Neural cell (in vitro differentiated cells): Measurements from ENCODE around the gene PLD4. TPM values are rescaled to one million over a fixed set of nuclear protein-coding genes. Genes with fewer than 3 reads are reported as not detected.

Experiments used
- H2AFZ ChIP-seq: fragments of 200-600, 300-800 bp; sonication (generic), shearing (Covaris generic); 2 replicates; pipeline ENCODE4 v1.6.0; 2014; ENCODE audit warnings: low read depth, mild to moderate bottlenecking, antibody characterized with exemption, low read length, moderate library complexity
- H3F3A ChIP-seq: fragments of 200-600 bp; shearing (Covaris generic); 2 replicates; pipeline ENCODE4 v1.6.1; 2016; ENCODE audit warnings: mild to moderate bottlenecking, moderate library complexity, mixed read lengths, antibody characterized with exemption, low read length; ENCODE audit not compliant: insufficient read depth, poor library complexity, severe bottlenecking
- H3K27ac ChIP-seq: fragments of 200-600, 300-800 bp; sonication (generic), shearing (Covaris generic); 2 replicates; pipeline ENCODE4 v1.5.1; 2014; ENCODE audit warnings: mild to moderate bottlenecking, low read length, moderate library complexity
- H3K27me3 ChIP-seq: fragments of 300-800, 200-600 bp; sonication (generic), shearing (Covaris generic); 2 replicates; pipeline ENCODE4 v1.6.0; 2014; ENCODE audit warnings: mild to moderate bottlenecking, low read depth, low read length, moderate library complexity; ENCODE audit not compliant: insufficient read depth
- H3K36me3 ChIP-seq: fragments of 300-800, 200-600 bp; sonication (generic), shearing (Covaris generic); 2 replicates; pipeline ENCODE4 v1.5.1; 2014; ENCODE audit warnings: mild to moderate bottlenecking, antibody characterized with exemption, low read length, moderate library complexity; ENCODE audit not compliant: insufficient read depth
- H3K4me2 ChIP-seq: fragments of 300-800, 200-600 bp; sonication (generic), shearing (Covaris generic); 2 replicates; pipeline ENCODE4 v1.6.0; 2014; ENCODE audit warnings: mild to moderate bottlenecking, low read length
- H3K4me3 ChIP-seq: fragments of 300-800, 200-600 bp; sonication (generic), shearing (Covaris generic); 2 replicates; pipeline ENCODE4 v1.5.1; 2014; ENCODE audit warnings: mild to moderate bottlenecking, low read length, moderate library complexity
- H3K79me2 ChIP-seq: fragments of 200-600 bp; shearing (Covaris generic); replicated peaks from 2 replicates; pipeline ENCODE4 v1.6.0; 2014; ENCODE audit warnings: mild to moderate bottlenecking, low read length, moderate library complexity; ENCODE audit not compliant: insufficient read depth
- H3K9ac ChIP-seq: fragments of 300-800, 200-600 bp; sonication (generic), shearing (Covaris generic); 2 replicates; pipeline ENCODE4 v1.6.1; 2016; ENCODE audit warnings: mild to moderate bottlenecking, low read length, mixed read lengths
- H3K9me2 ChIP-seq: fragments of 200-600 bp; shearing (Covaris generic); 2 replicates; pipeline ENCODE4 v1.6.1; 2016; ENCODE audit warnings: mild to moderate bottlenecking, low read length, mixed read lengths; ENCODE audit not compliant: insufficient read depth
- H3K9me3 ChIP-seq: fragments of 200-600, 300-800 bp; sonication (generic), shearing (Covaris generic); 2 replicates; pipeline ENCODE4 v1.6.1; 2016; ENCODE audit warnings: mild to moderate bottlenecking, mixed run types, low read length, moderate library complexity, mixed read lengths
- H4K20me1 ChIP-seq: fragments of 200-600 bp; shearing (Covaris generic); 2 replicates; pipeline ENCODE4 v1.6.1; 2016; ENCODE audit warnings: mild to moderate bottlenecking, mixed run types; ENCODE audit not compliant: insufficient read depth
- CTCF ChIP-seq: fragments of 450-650 bp; IDR thresholded peaks from 2 replicates; pipeline ENCODE4 v1.5.1; 2014; ENCODE audit warnings: antibody characterized with exemption, mild to moderate bottlenecking, moderate library complexity; ENCODE audit not compliant: poor library complexity, severe bottlenecking
- EP300 ChIP-seq: fragments of 450-650 bp; conservative IDR thresholded peaks from 2 replicates; pipeline ENCODE4 v1.6.1; 2014; ENCODE audit warnings: antibody characterized with exemption, mild to moderate bottlenecking, moderate library complexity; ENCODE audit not compliant: poor library complexity, severe bottlenecking
- EZH2 ChIP-seq: fragments of 200-600, 300-800 bp; shearing (Covaris generic), sonication (generic); IDR thresholded peaks from 2 replicates; pipeline ENCODE4 v1.6.1; 2014; ENCODE audit warnings: antibody characterized with exemption, low read length, borderline replicate concordance, mild to moderate bottlenecking; ENCODE audit not compliant: insufficient read depth, poor library complexity, severe bottlenecking
- MXI1 ChIP-seq: fragments of 450-650 bp; conservative IDR thresholded peaks from 2 replicates; pipeline ENCODE4 v1.6.1; 2014; ENCODE audit warnings: antibody characterized with exemption, mild to moderate bottlenecking; ENCODE audit not compliant: poor library complexity, severe bottlenecking
- POLR2AphosphoS5 ChIP-seq: IDR thresholded peaks from 2 replicates; pipeline ENCODE4 v1.6.1; 2012
- RAD21 ChIP-seq: fragments of 450-650 bp; conservative IDR thresholded peaks from 2 replicates; pipeline ENCODE4 v1.6.1; 2014; ENCODE audit warnings: antibody characterized with exemption, mild to moderate bottlenecking, moderate library complexity
- REST ChIP-seq: IDR thresholded peaks from 2 replicates; pipeline ENCODE4 v1.6.1; 2012; ENCODE audit warnings: borderline replicate concordance
- SMC3 ChIP-seq: fragments of 450-650 bp; conservative IDR thresholded peaks from 2 replicates; pipeline ENCODE4 v1.6.1; 2014; ENCODE audit warnings: antibody characterized with exemption, mild to moderate bottlenecking, moderate library complexity; ENCODE audit not compliant: poor library complexity
- TAF1 ChIP-seq: IDR thresholded peaks from 2 replicates; pipeline ENCODE4 v1.6.1; 2012; ENCODE audit warnings: low read depth
- polyA plus RNA-seq: library from polyadenylated mRNA; depleted of rRNA; stranded (reverse); fragments of >200 nt; gene quantifications from 2 replicates; pipeline ENCODE4 v1.2.3, GENCODE V29; 2014

Gene PLD4
- polyA plus RNA-seq, 1 donor from 2014 or later: not detected

- peak within 1 kb of the TSS; percentile 56 for H3K9ac ChIP-seq
- no peaks in the 10 kb centered on the region for H3K9me2 ChIP-seq
- H3K4me3 ChIP-seq: peak within 1 kb of the TSS; percentile 70
- no peak within 1 kb of the TSS for H2AFZ ChIP-seq
- no peaks in the 10 kb centered on the region for H3F3A ChIP-seq
- TF ChIP-seq TAF1 (no peak), MXI1 (peak; percentile 47), REST (no peak), EP300 (peak; percentile 21), SMC3 (no peak), RAD21 (no peak), POLR2AphosphoS5 (no peak), CTCF (no peak), EZH2 (no peak)
- no peaks in the 10 kb centered on the region for H3K36me3 ChIP-seq
- H3K27ac ChIP-seq: no peak within 1 kb of the TSS
- peaks cover 27% of the 10 kb centered on the region for H3K27me3 ChIP-seq
- H3K79me2 ChIP-seq: no peaks in the 10 kb centered on the region
- H3K9me3 ChIP-seq: no peaks in the 10 kb centered on the region
- peak within 1 kb of the TSS; percentile 58 for H3K4me2 ChIP-seq
- no peaks in the 10 kb centered on the region for H4K20me1 ChIP-seq
These were observed 53.3 kb downstream of the PLD4 start, which contains the start of gene AHNAK2 for GRCh38 chr14:104977681-104978653. AHNAK2 (minus strand) TSS chr14:104978374; CDS start chr14:104978237, 137 bp downstream.

- H4K20me1 ChIP-seq: no peaks in the 10 kb centered on the region
- peak overlapping the region; percentile 57 for H3K4me3 ChIP-seq
- peaks cover 27% of the 10 kb centered on the region for H3K27me3 ChIP-seq
- H3K79me2 ChIP-seq: no peaks in the 10 kb centered on the region
- no peak overlapping the region for H3K4me2 ChIP-seq
- no peaks in the 10 kb centered on the region for H3K9me3 ChIP-seq
- no peak overlapping the region for H2AFZ ChIP-seq
- H3K9ac ChIP-seq: no peak overlapping the region
- no peaks in the 10 kb centered on the region for H3K36me3 ChIP-seq
- H3F3A ChIP-seq: no peaks in the 10 kb centered on the region
- H3K27ac ChIP-seq: no peak overlapping the region
- no peak for TF ChIP-seq EZH2
- TF ChIP-seq RAD21: no peak
- TF ChIP-seq EP300: no peak
- no peak for TF ChIP-seq REST
- no peak for TF ChIP-seq SMC3
- TF ChIP-seq MXI1: no peak
- no peak for TF ChIP-seq POLR2AphosphoS5
- no peak for TF ChIP-seq CTCF
- TF ChIP-seq TAF1: no peak
- H3K9me2 ChIP-seq: no peaks in the 10 kb centered on the region
These were observed 54.3 kb downstream of the PLD4 start for GRCh38 chr14:104978746-104979691.
